Activated naive CD4-positive, alpha-beta T cell treated with anti-CD3 and anti-CD28 coated beads, Interleukin-2, amount 50 U/mL, for 24 hours (primary cell): ENCODE data around the gene PAX4.

Experiments used
- H3K27ac Mint-ChIP-seq: one replicate; pipeline ENCODE4 v1.8.0; 2021; ENCODE audit warnings: mild to moderate bottlenecking, mixed read lengths
- H3K27me3 Mint-ChIP-seq: one replicate; pipeline ENCODE4 v1.8.0; 2021; ENCODE audit warnings: mixed read lengths
- H3K36me3 Mint-ChIP-seq: one replicate; pipeline ENCODE4 v1.8.0; 2021; ENCODE audit warnings: mixed read lengths
- H3K4me1 Mint-ChIP-seq: one replicate; pipeline ENCODE4 v1.8.0; 2021; ENCODE audit warnings: mixed read lengths
- H3K4me3 Mint-ChIP-seq: one replicate; pipeline ENCODE4 v1.8.0; 2021; ENCODE audit warnings: mild to moderate bottlenecking, mixed read lengths
- H3K9me3 Mint-ChIP-seq: one replicate; pipeline ENCODE4 v1.8.0; 2021; ENCODE audit warnings: mixed read lengths

The PAX4 gene

GRCh38 chr7:127618042-127618441, at the start of gene PAX4:
Gene PAX4 (minus strand): TSS chr7:127618142. CDS start chr7:127615928, 2,214 bp downstream.
- H3K4me1 Mint-ChIP-seq, result peaks cover 3% of the 10 kb centered on the region

GRCh38 chr7:127667017-127667670, 49.2 kb upstream of the PAX4 start:
- no peaks in the 10 kb centered on the region for H3K27me3 Mint-ChIP-seq
- H3K36me3 Mint-ChIP-seq, result peaks cover 24% of the 10 kb centered on the region
- peaks cover 72% of the 10 kb centered on the region for H3K4me1 Mint-ChIP-seq
- H3K9me3 Mint-ChIP-seq, result no peaks in the 10 kb centered on the region
- H3K27ac Mint-ChIP-seq, result peak overlapping the region; percentile 39
- H3K4me3 Mint-ChIP-seq, result peak overlapping the region; percentile 26

More at GRCh38 chr7:127618042-127618441, at the start of gene PAX4:
- Mint-ChIP-seq H3K27me3 (peaks cover 38% of the 10 kb centered on the region), H3K4me3 (no peak within 1 kb of the TSS), H3K36me3 (no peaks in the 10 kb centered on the region), H3K27ac (no peak within 1 kb of the TSS), H3K9me3 (no peaks in the 10 kb centered on the region)

GRCh38 chr7:127666602-127667001, 48.7 kb upstream of the PAX4 start:
- Mint-ChIP-seq H3K4me1 (peaks cover 71% of the 10 kb centered on the region), H3K27me3 (no peaks in the 10 kb centered on the region), H3K36me3 (peaks cover 22% of the 10 kb centered on the region), H3K4me3 (peak overlapping the region; percentile 4), H3K9me3 (no peaks in the 10 kb centered on the region), H3K27ac (peak overlapping the region; percentile 23)

GRCh38 chr7:127665922-127666321, 48.0 kb upstream of the PAX4 start:
- no peak overlapping the region for H3K4me3 Mint-ChIP-seq
- no peaks in the 10 kb centered on the region for H3K27me3 Mint-ChIP-seq
- peaks cover 78% of the 10 kb centered on the region for H3K4me1 Mint-ChIP-seq
- no peaks in the 10 kb centered on the region for H3K9me3 Mint-ChIP-seq
- H3K36me3 Mint-ChIP-seq, result peaks cover 23% of the 10 kb centered on the region
- no peak overlapping the region for H3K27ac Mint-ChIP-seq

- H3K4me3 Mint-ChIP-seq, result no peak overlapping the region
- H3K27me3 Mint-ChIP-seq, result no peaks in the 10 kb centered on the region
- H3K9me3 Mint-ChIP-seq, result no peaks in the 10 kb centered on the region
- peaks cover 26% of the 10 kb centered on the region for H3K36me3 Mint-ChIP-seq
- no peak overlapping the region for H3K27ac Mint-ChIP-seq
- peaks cover 81% of the 10 kb centered on the region for H3K4me1 Mint-ChIP-seq
Observed at GRCh38 chr7:127658970-127659630, 41.2 kb upstream of the PAX4 start.

GRCh38 chr7:127657500-127657899, 39.6 kb upstream of the PAX4 start:
- Mint-ChIP-seq H3K9me3 (no peaks in the 10 kb centered on the region), H3K36me3 (peaks cover 26% of the 10 kb centered on the region), H3K27me3 (no peaks in the 10 kb centered on the region), H3K4me1 (peaks cover 82% of the 10 kb centered on the region), H3K27ac (no peak overlapping the region), H3K4me3 (no peak overlapping the region)

GRCh38 chr7:127655720-127656119, 37.8 kb upstream of the PAX4 start:
- Mint-ChIP-seq H3K9me3 (no peaks in the 10 kb centered on the region), H3K4me3 (peak overlapping the region; percentile 100), H3K4me1 (peaks cover 75% of the 10 kb centered on the region), H3K36me3 (peaks cover 19% of the 10 kb centered on the region), H3K27ac (no peak overlapping the region), H3K27me3 (no peaks in the 10 kb centered on the region)

GRCh38 chr7:127654404-127655394, 36.8 kb upstream of the PAX4 start:
- peaks cover 16% of the 10 kb centered on the region for H3K36me3 Mint-ChIP-seq
- peak overlapping the region; percentile 100 for H3K4me3 Mint-ChIP-seq
- H3K27me3 Mint-ChIP-seq, result no peaks in the 10 kb centered on the region
- H3K27ac Mint-ChIP-seq, result peak overlapping the region; percentile 46
- H3K4me1 Mint-ChIP-seq, result peaks cover 66% of the 10 kb centered on the region
- no peaks in the 10 kb centered on the region for H3K9me3 Mint-ChIP-seq

- Mint-ChIP-seq H3K4me3 (peak overlapping the region; percentile 100), H3K36me3 (peaks cover 13% of the 10 kb centered on the region), H3K27me3 (no peaks in the 10 kb centered on the region), H3K4me1 (peaks cover 55% of the 10 kb centered on the region), H3K27ac (peak overlapping the region; percentile 94), H3K9me3 (no peaks in the 10 kb centered on the region)
Observed at GRCh38 chr7:127653396-127653795, 35.5 kb upstream of the PAX4 start.

GRCh38 chr7:127652333-127653248, 34.6 kb upstream of the PAX4 start:
- peaks cover 11% of the 10 kb centered on the region for H3K36me3 Mint-ChIP-seq
- H3K4me3 Mint-ChIP-seq, result peak overlapping the region; percentile 100
- peaks cover 50% of the 10 kb centered on the region for H3K4me1 Mint-ChIP-seq
- H3K9me3 Mint-ChIP-seq, result no peaks in the 10 kb centered on the region
- no peaks in the 10 kb centered on the region for H3K27me3 Mint-ChIP-seq
- peak overlapping the region; percentile 94 for H3K27ac Mint-ChIP-seq

GRCh38 chr7:127651556-127652332, 33.8 kb upstream of the PAX4 start, which contains the start of gene SND1:
Gene SND1 (plus strand): TSS chr7:127652194. CDS start chr7:127652374, 180 bp downstream.
- Mint-ChIP-seq H3K4me3 (peak within 1 kb of the TSS; percentile 100), H3K27ac (peak within 1 kb of the TSS; percentile 94), H3K27me3 (no peaks in the 10 kb centered on the region), H3K9me3 (no peaks in the 10 kb centered on the region), H3K36me3 (peaks cover 7% of the 10 kb centered on the region), H3K4me1 (peaks cover 43% of the 10 kb centered on the region)

GRCh38 chr7:127650847-127651555, 33.1 kb upstream of the PAX4 start:
- peak overlapping the region; percentile 94 for H3K27ac Mint-ChIP-seq
- no peaks in the 10 kb centered on the region for H3K9me3 Mint-ChIP-seq
- peaks cover 7% of the 10 kb centered on the region for H3K36me3 Mint-ChIP-seq
- no peaks in the 10 kb centered on the region for H3K27me3 Mint-ChIP-seq
- H3K4me1 Mint-ChIP-seq, result peaks cover 37% of the 10 kb centered on the region
- peak overlapping the region; percentile 100 for H3K4me3 Mint-ChIP-seq

GRCh38 chr7:127648986-127649385, 31.0 kb upstream of the PAX4 start:
- H3K27ac Mint-ChIP-seq, result no peak overlapping the region
- H3K9me3 Mint-ChIP-seq, result no peaks in the 10 kb centered on the region
- H3K4me3 Mint-ChIP-seq, result no peak overlapping the region

More at GRCh38 chr7:127648986-127649385, 31.0 kb upstream of the PAX4 start:
- no peaks in the 10 kb centered on the region for H3K27me3 Mint-ChIP-seq
- no peaks in the 10 kb centered on the region for H3K36me3 Mint-ChIP-seq
- H3K4me1 Mint-ChIP-seq, result peaks cover 17% of the 10 kb centered on the region
